Endometrial microvascular endothelial cells (primary cell): ENCODE results near the gene SPATA2L. TPM values are rescaled to one million over a fixed set of nuclear protein-coding genes. Genes with fewer than 3 reads are reported as not detected.
"Not testable (repeated sequence)": the region's sequence is repeated elsewhere in the genome, so short reads cannot be mapped to it uniquely, and the experiment has no call there.

Experiments used
- in situ Hi-C: cut with HindIII; loops from 2 replicates; pipeline ENCODE4 v1.10.0; 2017; ENCODE audit warnings: low sequenced_read_pairs, low pct_unique_long_range_greater_than_20kb; ENCODE audit errors: inconsistent ontology term
- total RNA-seq: library from RNA; depleted of rRNA; stranded (reverse); fragments of >200 nt; gene quantifications from one replicate; pipeline ENCODE4 v1.2.3, GENCODE V29; 2015; ENCODE audit errors: inconsistent ontology term

SPATA2L gene
- total RNA-seq, 1 donor from 2014 or later = 14.0 TPM

DNA sequence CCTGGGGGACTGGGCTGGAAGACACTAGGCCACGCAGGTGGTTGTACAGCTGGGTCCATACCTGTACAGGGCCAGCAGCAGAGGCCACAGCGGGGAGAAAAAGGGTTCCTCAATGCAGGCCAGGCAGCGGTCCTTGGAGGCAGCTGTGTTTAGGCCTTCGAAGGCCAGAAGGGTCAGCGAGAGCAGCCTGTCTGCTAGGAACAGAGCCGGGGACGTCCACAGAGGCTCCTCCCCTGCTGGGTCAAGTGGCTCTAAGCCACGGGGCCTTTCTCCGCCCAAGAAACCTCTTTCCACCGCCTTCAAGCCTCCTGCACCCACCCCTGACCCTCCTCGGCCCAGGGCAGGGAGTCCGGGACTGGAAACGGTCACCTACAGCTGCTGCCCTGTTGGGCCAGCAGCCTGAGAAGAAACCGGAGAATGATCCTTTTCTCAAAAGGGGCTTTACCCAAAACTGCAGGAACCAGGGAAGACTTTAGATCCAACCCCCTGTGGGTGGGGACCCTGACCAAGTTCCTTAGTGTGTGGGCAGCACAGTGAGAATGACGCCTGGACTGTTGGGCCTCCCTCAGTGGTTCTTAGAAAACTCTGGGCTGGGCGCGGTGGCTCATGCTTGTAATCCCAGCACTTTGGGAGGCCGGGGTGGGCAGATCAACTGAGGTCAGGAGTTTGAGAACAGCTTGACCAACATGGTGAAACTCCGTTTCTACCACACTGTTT, 8.4 kb upstream of the SPATA2L start:
- in situ Hi-C loops = no loop called here

GRCh38 chr16:89709166-89709565, 7.7 kb upstream of the SPATA2L start:
- in situ Hi-C loops = no loop called here

DNA sequence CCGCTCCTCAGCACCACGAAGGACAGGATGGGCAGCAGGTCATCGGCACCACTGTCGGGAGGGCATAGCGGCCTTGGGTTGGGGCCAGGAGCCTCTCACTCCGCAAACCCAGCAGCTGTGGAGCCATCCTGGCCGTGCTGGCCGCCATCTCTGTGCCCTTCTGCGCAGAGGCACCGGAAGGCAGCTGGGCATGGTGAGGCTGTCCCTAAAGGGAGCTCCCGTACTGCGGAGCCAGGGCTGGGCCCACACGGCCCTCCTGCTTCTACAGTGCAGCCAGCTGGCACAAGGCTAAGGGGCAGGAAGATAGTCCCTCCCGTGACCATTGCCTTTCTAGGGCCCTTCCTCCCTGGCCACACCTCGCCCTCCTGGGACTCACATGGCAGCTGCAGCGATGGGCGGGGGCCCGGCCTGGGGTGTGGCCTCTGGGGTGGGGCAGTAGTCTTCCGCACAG, 7.0 kb upstream of the SPATA2L start:
- in situ Hi-C loops = no loop called here

DNA sequence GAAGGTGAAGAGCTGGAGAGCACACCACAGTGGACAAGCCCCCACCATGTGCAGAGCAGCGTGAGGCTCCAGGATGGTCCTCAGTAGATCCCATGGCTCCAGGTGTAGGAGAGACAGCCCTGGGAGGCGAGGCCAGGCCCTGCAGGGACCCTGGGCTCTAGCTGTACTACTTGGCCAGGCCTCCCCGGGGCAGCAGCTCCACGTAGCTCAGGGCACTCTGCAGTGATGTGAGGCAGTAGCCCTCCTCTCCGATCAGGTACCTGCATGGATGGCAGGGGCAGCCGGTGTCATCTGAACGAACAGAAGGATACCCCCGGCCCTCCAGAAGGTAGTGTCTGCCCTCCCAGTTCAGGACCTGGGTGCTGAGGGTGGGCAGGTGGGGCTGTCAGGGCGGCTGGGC, 6.2 kb upstream of the SPATA2L start:
- in situ Hi-C loops = no loop called here

GRCh38 chr16:89706518-89707260, 5.2 kb upstream of the SPATA2L start:
- in situ Hi-C loops = no loop called here

GRCh38 chr16:89705006-89705405, 3.5 kb upstream of the SPATA2L start:
- in situ Hi-C loops = no loop called here

GRCh38 chr16:89704281-89704680, 2.8 kb upstream of the SPATA2L start:
- in situ Hi-C loops = no loop called here

DNA sequence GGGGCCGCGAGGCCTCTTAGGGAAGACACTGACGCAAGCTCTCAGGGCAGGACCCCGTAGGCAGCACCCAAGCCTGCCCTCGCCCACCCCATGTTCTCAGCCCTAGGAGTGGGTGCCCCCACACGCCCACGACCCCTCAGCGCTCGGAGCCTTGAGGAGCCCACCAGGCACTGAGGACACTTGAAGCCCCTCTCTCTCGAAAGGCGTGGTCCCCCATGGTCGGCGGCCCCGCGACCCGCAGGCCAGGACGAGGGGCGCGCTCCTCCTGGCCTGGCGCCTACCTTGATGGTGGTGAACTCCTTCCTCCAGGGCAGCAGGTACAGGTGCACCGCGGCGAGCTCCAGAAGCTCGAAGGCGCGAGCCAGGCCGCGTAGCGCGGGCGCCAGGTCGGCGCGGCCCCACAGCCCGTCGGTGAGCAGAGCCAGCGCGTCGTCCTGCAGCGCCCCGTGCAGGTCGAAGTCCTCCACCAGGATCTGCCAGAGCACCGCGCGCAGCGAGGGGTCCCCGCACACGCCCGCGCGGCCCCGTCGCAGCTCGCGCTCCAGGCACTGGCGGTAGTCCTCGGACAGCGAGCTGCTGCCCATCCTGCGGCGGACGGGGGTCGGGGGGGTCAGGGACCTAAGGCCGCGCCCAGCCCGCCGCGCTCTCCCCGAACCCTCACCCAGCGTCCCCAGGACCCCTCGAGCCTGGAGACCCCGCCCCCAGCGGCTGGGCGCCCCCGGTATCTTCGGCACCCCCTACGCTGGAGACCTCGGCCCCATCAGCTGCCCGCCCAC, 668 bp downstream of the SPATA2L start:
- in situ Hi-C loops = no loop called here

GRCh38 chr16:89700100-89700648, 1.3 kb downstream of the SPATA2L start:
- in situ Hi-C loops = no loop called here

GRCh38 chr16:89699629-89700099, 1.8 kb downstream of the SPATA2L start:
- in situ Hi-C loops = not testable (repeated sequence)

GRCh38 chr16:89698717-89699116, 2.8 kb downstream of the SPATA2L start:
- in situ Hi-C loops = not testable (repeated sequence)

DNA sequence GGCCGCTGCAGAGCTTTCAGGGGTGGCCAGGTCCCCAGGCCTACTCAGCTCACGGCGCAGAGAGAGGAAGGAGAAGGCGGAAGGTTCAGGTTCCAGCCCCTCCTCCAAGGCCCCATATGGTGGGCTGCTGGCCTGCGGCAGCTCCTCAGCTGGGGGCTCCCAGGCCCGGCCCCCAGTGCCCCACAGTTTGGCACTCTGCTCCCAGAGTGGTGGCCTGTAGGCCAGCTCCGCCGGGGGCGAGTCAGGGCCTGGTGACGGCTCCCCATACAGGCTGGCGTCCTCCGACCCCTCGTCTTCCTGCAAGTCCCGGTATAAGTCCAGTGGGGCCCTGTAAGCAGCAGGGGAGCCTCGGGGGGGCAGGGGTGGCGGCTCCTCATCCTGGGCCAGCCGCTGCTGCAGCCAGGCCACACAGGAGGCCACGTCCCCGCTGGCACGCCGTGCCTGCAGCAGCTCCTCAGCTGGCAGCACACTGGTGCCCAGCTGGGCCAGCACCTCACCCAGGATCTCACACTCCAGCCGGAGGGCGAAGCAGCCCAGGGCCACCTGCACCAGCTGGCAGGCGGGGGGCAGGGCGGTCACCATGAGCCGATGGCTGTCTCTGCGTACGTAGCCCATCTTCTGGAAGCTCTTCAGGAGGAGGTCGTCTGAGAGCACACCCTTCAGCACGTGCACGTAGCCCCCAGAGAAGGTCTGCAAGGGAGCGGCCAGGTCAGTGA, 3.7 kb downstream of the SPATA2L start:
- in situ Hi-C loops = no loop called here

GRCh38 chr16:89697161-89697615, 4.3 kb downstream of the SPATA2L start:
- in situ Hi-C loops = no loop called here

GRCh38 chr16:89696670-89697128, 4.8 kb downstream of the SPATA2L start:
- in situ Hi-C loops = no loop called here

DNA sequence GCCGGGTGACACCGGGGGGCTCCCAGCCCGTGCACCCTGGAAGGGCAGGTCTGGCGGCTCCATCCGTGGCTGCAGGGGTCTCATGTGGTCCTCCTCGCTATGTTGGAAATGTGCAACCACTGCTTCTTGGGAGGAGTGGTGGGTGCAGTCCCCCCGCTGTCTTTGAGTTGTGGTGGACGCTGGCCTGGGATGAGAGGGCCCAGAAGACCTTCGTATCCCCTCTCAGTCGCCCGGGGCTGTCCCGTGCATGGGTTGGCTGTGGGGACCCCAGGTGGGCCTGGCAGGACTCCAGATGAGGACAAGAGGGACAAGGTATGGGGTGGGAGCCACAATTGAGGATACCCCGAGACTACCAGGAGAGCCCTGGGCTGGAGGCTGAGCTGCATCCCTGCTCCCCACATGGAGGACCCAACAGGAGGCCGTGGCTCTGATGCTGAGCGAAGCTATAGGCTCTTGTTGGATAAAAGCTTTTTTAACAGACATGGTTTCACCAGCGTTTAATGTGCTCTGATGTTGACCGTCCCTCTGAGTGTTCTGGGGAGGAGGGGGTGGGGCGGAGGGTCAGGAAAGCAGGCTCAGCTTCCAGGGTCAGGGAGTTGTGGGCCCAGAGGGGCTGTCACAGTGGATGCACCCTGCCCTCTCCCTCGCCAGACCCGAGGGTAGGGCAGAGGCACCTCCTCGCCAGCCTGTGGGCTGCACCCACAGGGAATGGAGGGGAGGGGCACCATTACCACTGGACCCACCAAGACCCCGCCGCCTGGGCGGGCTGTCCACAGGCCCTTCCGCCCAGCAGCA, 5.4 kb downstream of the SPATA2L start:
- in situ Hi-C loops = no loop called here

GRCh38 chr16:89695086-89695874, 6.2 kb downstream of the SPATA2L start:
- in situ Hi-C loops = no loop called here

DNA sequence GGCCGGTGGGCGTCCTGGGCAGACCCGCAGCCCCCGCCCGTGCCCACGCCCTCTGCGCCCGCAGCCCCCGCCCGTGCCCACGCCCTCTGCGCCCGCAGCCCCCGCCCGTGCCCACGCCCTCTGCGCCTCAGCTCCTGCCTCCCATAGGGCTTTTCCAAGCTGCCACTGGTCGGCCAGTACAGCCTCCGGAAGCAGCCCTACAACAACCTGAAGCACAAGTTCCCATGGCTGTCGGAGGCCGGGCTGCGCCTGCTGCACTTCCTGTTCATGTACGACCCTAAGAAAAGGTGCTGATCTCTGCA, 6.8 kb downstream of the SPATA2L start:
- in situ Hi-C loops = not testable (repeated sequence)
